Esophagus muscularis mucosa (tissue), 3 donors: Measurements from ENCODE around the gene ADGRV1.

Experiments
- CTCF ChIP-seq, 3 experiments: fragments of 200-600 bp in 2 of 3; fragments of 450-650 bp in 1 of 3; sonication (generic) in 2 of 3; IDR thresholded peaks; one replicate each; pipeline ENCODE4 v1.5.1; 2017 to 2019; ENCODE audit warnings: antibody characterized with exemption in 3 of 3, mild to moderate bottlenecking in 2 of 3, moderate library complexity in 1 of 3
- POLR2AphosphoS5 ChIP-seq, 2 donors: sonication (generic); formaldehyde crosslinking; IDR thresholded peaks; one replicate each; pipeline ENCODE4 v1.6.1; 2017; ENCODE audit warnings: antibody characterized with exemption in 2 of 2

- TF ChIP-seq CTCF (IDR thresholded peaks at IDR 0.05) (no peak), POLR2AphosphoS5 (IDR thresholded peaks at IDR 0.05) (no peak)
Measured at GRCh38 chr5:91028499-91028956, 469.9 kb downstream of the ADGRV1 start.
